NCI-H1694 (cell line): ENCODE data around the gene ABHD15.

ENCODE experiments used
- DNase-seq: peaks from one replicate; lab custom pipeline; 2025; lab: John Stamatoyannopoulos, UW

The ABHD15 gene

GRCh38 chr17:29526322-29526721, 40.5 kb downstream of the ABHD15 start:
- DNase-seq = no peak

- DNase-seq = no peak
Measured at GRCh38 chr17:29524692-29525091, 42.1 kb downstream of the ABHD15 start.

GRCh38 chr17:29518359-29518758, 48.5 kb downstream of the ABHD15 start:
- no peak for DNase-seq

- DNase-seq = no peak
Measured at GRCh38 chr17:29514792-29515191, 52.0 kb downstream of the ABHD15 start.

GRCh38 chr17:29510953-29511352, 55.9 kb downstream of the ABHD15 start:
- no peak for DNase-seq
